ENCODE results near the gene ADAM12.
"Not testable (repeated sequence)": the region's sequence is repeated elsewhere in the genome, so short reads cannot be mapped to it uniquely, and the experiment has no call there.

ADAM12 gene

GRCh38 chr10:126066456-126066855 is 321.8 kb downstream of the ADAM12 start:
- no peak for DNase-seq

GRCh38 chr10:126065751-126066377 is 322.4 kb downstream of the ADAM12 start:
- DNase-seq: no peak

GRCh38 chr10:126064512-126064911 is 323.8 kb downstream of the ADAM12 start:
- no peak for DNase-seq

- DNase-seq: no peak
Observed at GRCh38 chr10:126063353-126063791, 324.9 kb downstream of the ADAM12 start.

- DNase-seq: no peak
Observed at GRCh38 chr10:126062131-126063032, 325.9 kb downstream of the ADAM12 start.

GRCh38 chr10:126061526-126061925 is 326.8 kb downstream of the ADAM12 start:
- no peak for DNase-seq

- no peak for DNase-seq
Observed at GRCh38 chr10:126060261-126060931, 327.9 kb downstream of the ADAM12 start.

- DNase-seq: no peak
Observed at GRCh38 chr10:126059076-126059826, 329.0 kb downstream of the ADAM12 start.

GRCh38 chr10:126058507-126058906 is 329.8 kb downstream of the ADAM12 start:
- DNase-seq: no peak

GRCh38 chr10:126058104-126058503 is 330.2 kb downstream of the ADAM12 start:
- no peak for DNase-seq

GRCh38 chr10:126057494-126057893 is 330.8 kb downstream of the ADAM12 start:
- DNase-seq: no peak

GRCh38 chr10:126054191-126054590 is 334.1 kb downstream of the ADAM12 start:
- DNase-seq: no peak

GRCh38 chr10:126052171-126052570 is 336.1 kb downstream of the ADAM12 start:
- DNase-seq: no peak

GRCh38 chr10:126049759-126050700 is 338.2 kb downstream of the ADAM12 start:
- DNase-seq: no peak

GRCh38 chr10:126047749-126048148 is 340.5 kb downstream of the ADAM12 start:
- not testable (repeated sequence) for DNase-seq

GRCh38 chr10:126046831-126047230 is 341.4 kb downstream of the ADAM12 start:
- no peak for DNase-seq

GRCh38 chr10:126045861-126046260 is 342.4 kb downstream of the ADAM12 start:
- DNase-seq: no peak

GRCh38 chr10:126043389-126043788 is 344.9 kb downstream of the ADAM12 start:
- DNase-seq: no peak

- DNase-seq: no peak
Observed at GRCh38 chr10:126042906-126043305, 345.4 kb downstream of the ADAM12 start.

- DNase-seq: no peak
Observed at GRCh38 chr10:126042354-126042753, 345.9 kb downstream of the ADAM12 start.

- peak; percentile 78 for DNase-seq
Observed at GRCh38 chr10:126041804-126042231, 346.5 kb downstream of the ADAM12 start.

- no peak for DNase-seq
Observed at GRCh38 chr10:126041117-126041516, 347.2 kb downstream of the ADAM12 start.

All from CD4-positive, alpha-beta T cell treated with Interleukin-10 for 1 hour (primary cell).